IMR-90 (cell line): ENCODE results near the gene CACNA2D3. TPM values are rescaled to one million over a fixed set of nuclear protein-coding genes. Genes with fewer than 3 reads are reported as not detected.

Source experiments
- ATAC-seq: fragments of 200-7000 bp; cut with Tn5 transposase; 2 replicates; pipeline ENCODE4 v1.9.1; 2020; ENCODE audit warnings: low read depth, mild to moderate bottlenecking, moderate library complexity
- BruUV-seq: library from RNA; stranded (reverse); fragments of 400-500 nt; replicated peaks from 2 replicates; lab custom pipeline; 2021; lab: Mats Ljungman, UMichigan
- CTCF ChIA-PET: fragments of 300-600 bp; formaldehyde crosslinking; extraction: SDS; loops from one replicate; lab custom pipeline; 2021; ENCODE audit warnings: antibody characterized with exemption; lab: Yijun Ruan, JAX
- POLR2A ChIA-PET: fragments of 300-600 bp; sonication (Branson Sonifier 250); formaldehyde crosslinking; loops from one replicate; lab custom pipeline; 2022; ENCODE audit warnings: antibody characterized with exemption; ENCODE audit not compliant: unreplicated experiment; lab: Charles Lee
- DNase-seq: peaks from one replicate; pipeline ENCODE4 v3.0.0; 2013
- H2AFZ ChIP-seq: replicated peaks from 2 replicates; pipeline ENCODE3; 2013; ENCODE audit warnings: low read length, mild to moderate bottlenecking; ENCODE audit not compliant: poor library complexity
- H2AK5ac ChIP-seq: 2 replicates; pipeline ENCODE4 v1.6.1; 2013; ENCODE audit warnings: low read depth, low read length, inconsistent platforms
- H2AK9ac ChIP-seq: replicated peaks from 2 replicates; pipeline ENCODE3; 2013; ENCODE audit warnings: mild to moderate bottlenecking, low read depth, low read length, moderate library complexity; ENCODE audit not compliant: poor library complexity
- H2BK120ac ChIP-seq: 2 replicates; pipeline ENCODE4 v1.6.1; 2013; ENCODE audit warnings: low read depth, low read length, inconsistent platforms
- H2BK15ac ChIP-seq: 3 replicates; pipeline ENCODE4 v1.6.1; 2013; ENCODE audit warnings: low read depth, low read length, inconsistent platforms
- H2BK20ac ChIP-seq: 2 replicates; pipeline ENCODE4 v1.6.1; 2013; ENCODE audit warnings: low read depth, mild to moderate bottlenecking, inconsistent platforms, low read length, moderate library complexity
- H2BK5ac ChIP-seq: 2 replicates; pipeline ENCODE4 v1.6.1; 2013; ENCODE audit warnings: mild to moderate bottlenecking, low read depth, low read length, inconsistent platforms; ENCODE audit not compliant: poor library complexity, severe bottlenecking
- H3K14ac ChIP-seq: replicated peaks from 2 replicates; pipeline ENCODE4 v1.6.1; 2013; ENCODE audit warnings: low read depth, low read length, inconsistent platforms
- H3K18ac ChIP-seq: 2 replicates; pipeline ENCODE4 v1.6.1; 2013; ENCODE audit warnings: low read depth, low read length, control low read depth
- H3K23ac ChIP-seq: 2 replicates; pipeline ENCODE4 v1.6.1; 2013; ENCODE audit warnings: low read depth, low read length, inconsistent platforms
- H3K27ac ChIP-seq: 2 replicates; pipeline ENCODE4 v1.5.1; 2013; ENCODE audit warnings: mild to moderate bottlenecking, control low read depth, low read length; ENCODE audit not compliant: insufficient read depth
- H3K27me3 ChIP-seq: 2 replicates; pipeline ENCODE4 v1.6.1; 2013; ENCODE audit warnings: low read length; ENCODE audit not compliant: control insufficient read depth, insufficient read depth
- H3K36me3 ChIP-seq: 2 replicates; pipeline ENCODE4 v1.6.1; 2013; ENCODE audit warnings: low read length, mixed read lengths; ENCODE audit not compliant: control insufficient read depth, insufficient read depth
- H3K4ac ChIP-seq: 2 replicates; pipeline ENCODE4 v1.6.1; 2013; ENCODE audit warnings: low read depth, low read length, inconsistent platforms
- H3K4me1 ChIP-seq: 2 replicates; pipeline ENCODE4 v1.6.1; 2013; ENCODE audit warnings: low read length, mixed read lengths; ENCODE audit not compliant: control insufficient read depth, insufficient read depth
- H3K4me2 ChIP-seq: 2 replicates; pipeline ENCODE4 v1.6.1; 2013; ENCODE audit warnings: low read depth, mild to moderate bottlenecking, control low read depth, low read length, moderate library complexity
- H3K4me3 ChIP-seq: 2 replicates; pipeline ENCODE4 v1.5.1; 2013; ENCODE audit warnings: low read depth, mild to moderate bottlenecking, control low read depth, low read length, moderate library complexity; ENCODE audit not compliant: insufficient read depth
- H3K56ac ChIP-seq: 2 replicates; pipeline ENCODE4 v1.6.1; 2013; ENCODE audit warnings: low read length, inconsistent platforms; ENCODE audit not compliant: insufficient read depth; ENCODE audit errors: extremely low read depth
- H3K79me1 ChIP-seq, 2 experiments: 2 replicates each; pipeline ENCODE4 v1.6.1; 2013; ENCODE audit warnings: low read length in 2 of 2, inconsistent platforms in 1 of 2, low read depth in 1 of 2
- H3K9ac ChIP-seq: 2 replicates; pipeline ENCODE4 v1.6.1; 2013; ENCODE audit warnings: low read depth, low read length, control low read depth
- H3K9me1 ChIP-seq: 2 replicates; pipeline ENCODE4 v1.6.1; 2013; ENCODE audit warnings: low read length, inconsistent platforms; ENCODE audit not compliant: insufficient read depth
- H3K9me3 ChIP-seq: 2 replicates; pipeline ENCODE4 v1.6.1; 2013; ENCODE audit warnings: low read length; ENCODE audit not compliant: control insufficient read depth, insufficient read depth
- H4K20me1 ChIP-seq: 2 replicates; pipeline ENCODE4 v1.6.1; 2013; ENCODE audit warnings: low read length, inconsistent platforms; ENCODE audit not compliant: insufficient read depth
- H4K5ac ChIP-seq: 2 replicates; pipeline ENCODE4 v1.6.1; 2013; ENCODE audit warnings: mild to moderate bottlenecking, low read depth, low read length, control low read depth
- H4K8ac ChIP-seq, 2 experiments: 2 replicates each; pipeline ENCODE4 v1.6.1; 2013; ENCODE audit warnings: low read depth in 2 of 2, low read length in 2 of 2, control low read depth in 1 of 2, inconsistent platforms in 1 of 2
- H4K91ac ChIP-seq: 2 replicates; pipeline ENCODE4 v1.6.1; 2013; ENCODE audit warnings: low read depth, low read length, inconsistent platforms; ENCODE audit not compliant: insufficient read depth
- CHD1 ChIP-seq: IDR thresholded peaks from 2 replicates; pipeline ENCODE4 v1.6.1; 2012; ENCODE audit warnings: low read depth, low read length, improper control_type of control experiment
- MAFK ChIP-seq: IDR thresholded peaks from 2 replicates; pipeline ENCODE4 v1.6.1; 2012; ENCODE audit warnings: low read depth, low read length, improper control_type of control experiment
- MAZ ChIP-seq: IDR thresholded peaks from 2 replicates; pipeline ENCODE4 v1.6.1; 2012; ENCODE audit warnings: low read depth, mild to moderate bottlenecking, low read length, improper control_type of control experiment, moderate library complexity, borderline replicate concordance
- POLR2A ChIP-seq: IDR thresholded peaks from 2 replicates; pipeline ENCODE4 v1.6.1; 2012; ENCODE audit warnings: mild to moderate bottlenecking, low read depth, low read length
- RAD21 ChIP-seq: IDR thresholded peaks from 2 replicates; pipeline ENCODE4 v1.6.1; 2012; ENCODE audit warnings: low read length, improper control_type of control experiment
- RCOR1 ChIP-seq: IDR thresholded peaks from 2 replicates; pipeline ENCODE4 v1.6.1; 2012; ENCODE audit warnings: mild to moderate bottlenecking, low read length, improper control_type of control experiment; ENCODE audit not compliant: insufficient replicate concordance
- SMC3 ChIP-seq: fragments of 150-350 bp; IDR thresholded peaks from 2 replicates; pipeline ENCODE4 v1.6.1; 2016; ENCODE audit warnings: low read depth, mild to moderate bottlenecking, antibody characterized with exemption, low read length, moderate library complexity
- WGBS, 2 experiments: methylation state at CpG; one replicate each; pipeline versions ENCODE4 v1.1.5 to v1.1.7; 2013; ENCODE audit warnings: missing lambda C conversion rate in 2 of 2; ENCODE audit not compliant: insufficient read length in 1 of 2; ENCODE audit errors: extremely low coverage in 2 of 2; 5-methylcytosine and 5-hydroxymethylcytosine counted together
- dilution Hi-C: fragments of 300-500 bp; cut with HindIII; formaldehyde crosslinking; loops from one replicate; pipeline ENCODE4 v1.14.3; 2018; ENCODE audit warnings: low sequenced_read_pairs; ENCODE audit not compliant: unreplicated experiment
- in situ Hi-C: fragments of 300-500 bp; cut with MboI; formaldehyde crosslinking; loops from 3 replicates; pipeline ENCODE4 v1.14.3; 2019; ENCODE audit warnings: low sequenced_read_pairs, inconsistent platforms, mixed read lengths
- intact Hi-C: fragments of 100-400 bp; cut with micrococcal nuclease; formaldehyde crosslinking; loops from 2 replicates; pipeline ENCODE4 v1.10.0; 2022
- polyA plus RNA-seq, 3 experiments: library from polyadenylated mRNA; depleted of rRNA; stranded (reverse); fragments of >200 nt; gene quantifications; 2 replicates each; pipeline ENCODE4 v1.2.3, GENCODE V29; 2012; ENCODE audit warnings: low replicate concordance in 1 of 3
- total RNA-seq: library from RNA; depleted of rRNA; stranded (reverse); fragments of >200 nt; gene quantifications from 2 replicates; pipeline ENCODE4 v1.2.3, GENCODE V29; 2012

CACNA2D3 gene
- total and polyA plus RNA-seq, 2 of the 4 experiments (the other 2 are of a cell fraction) = 0.36 to 0.41 TPM

DNA sequence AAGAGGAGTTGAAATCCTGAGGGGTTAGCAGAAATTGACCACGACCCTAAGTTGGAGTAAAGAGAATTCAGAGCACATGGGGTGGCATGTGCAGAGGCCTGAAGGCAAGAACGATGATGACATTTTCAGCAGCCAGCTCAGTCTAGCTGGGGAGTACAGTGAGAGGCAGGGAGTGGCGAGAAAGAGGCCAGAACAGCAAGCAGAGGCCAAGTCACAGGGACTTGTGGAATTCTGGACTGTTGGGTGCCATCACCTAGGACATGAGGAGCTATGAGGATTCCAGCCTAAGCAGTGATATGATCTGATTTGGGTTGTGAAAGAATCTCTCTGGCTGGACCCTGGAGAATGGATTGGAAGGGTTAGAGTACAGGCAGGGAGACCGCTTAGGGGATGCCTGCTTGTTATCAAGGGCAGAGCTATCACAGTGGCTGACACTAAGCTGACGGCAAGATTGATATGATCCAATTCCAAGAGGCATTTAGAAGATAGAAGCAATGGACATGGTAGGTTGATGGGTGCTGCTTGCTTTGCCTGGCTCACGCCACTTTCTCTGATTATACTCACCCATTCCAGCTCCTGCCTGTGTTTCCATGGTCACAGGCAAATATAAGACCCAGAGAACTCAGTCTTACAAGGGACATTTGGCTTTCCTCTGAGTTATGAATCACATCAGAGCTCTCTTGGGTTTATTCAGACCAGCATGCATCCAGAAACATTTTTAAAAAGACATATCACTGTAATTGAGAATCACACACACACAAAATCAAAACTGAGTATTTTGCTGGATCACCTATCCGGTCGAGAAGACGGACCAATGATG is 739.1 kb downstream of the CACNA2D3 start (continued):
- TF ChIP-seq SMC3 = no peak
- TF ChIP-seq MAZ = no peak

DNA sequence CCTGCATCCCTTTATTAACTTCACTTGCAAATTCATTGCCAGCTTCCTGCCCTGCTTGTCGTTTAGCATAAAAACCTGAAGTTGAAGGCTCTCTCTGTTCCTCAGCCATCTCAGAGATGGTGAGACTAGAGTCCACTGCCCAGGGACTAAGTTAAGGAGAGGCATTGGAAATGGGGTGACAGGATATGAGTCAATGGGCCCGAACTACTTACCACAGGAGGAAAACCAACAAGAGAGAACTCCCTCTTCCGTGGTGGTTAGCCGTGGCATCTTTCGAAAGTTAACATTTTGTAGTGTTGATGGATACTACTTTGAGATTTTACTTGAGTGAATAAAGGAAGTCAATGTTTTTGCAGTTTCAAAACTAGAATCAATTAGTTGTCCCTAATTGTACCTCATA is 740.2 kb downstream of the CACNA2D3 start:
- no peak for ATAC-seq
- Histone ChIP-seq H3K4me2 (no peak overlapping the region), H3K14ac (no peak overlapping the region), H3K4me1 (peaks cover 3% of the 10 kb centered on the region; the same call in 1 of the 2 replicates), H3K79me1 (no peaks in the 10 kb centered on the region), H2BK120ac (no peak overlapping the region), H3K4ac (no peak overlapping the region), H3K9me3 (no peaks in the 10 kb centered on the region), H3K56ac (no peak overlapping the region), H2AK9ac (no peak overlapping the region), H4K5ac (no peak overlapping the region), H2BK5ac (no peak overlapping the region), H3K27ac (no peak overlapping the region), H3K23ac (no peak overlapping the region), H4K8ac (no peak overlapping the region), H3K18ac (no peak overlapping the region), H2AFZ (no peak overlapping the region), H2AK5ac (no peak overlapping the region), H2BK15ac (peak overlapping the region; percentile 31; the same call in 1 of the 3 replicates), H3K36me3 (no peaks in the 10 kb centered on the region), H4K20me1 (no peaks in the 10 kb centered on the region), H3K4me3 (no peak overlapping the region), H3K9me1 (peaks cover 18% of the 10 kb centered on the region; the same call in 1 of the 2 replicates), H2BK20ac (no peak overlapping the region), H3K27me3 (no peaks in the 10 kb centered on the region), H4K91ac (no peak overlapping the region), H3K9ac (no peak overlapping the region)
- BruUV-seq = no TSS peak
- ChIA-PET CTCF (no interaction called here), POLR2A (no interaction called here)
- dilution Hi-C loops = no loop called here
- TF ChIP-seq RAD21 = no peak
- no peak for TF ChIP-seq MAFK
- no peak for TF ChIP-seq CHD1
- TF ChIP-seq MAZ = no peak
- TF ChIP-seq POLR2A = no peak
- TF ChIP-seq RCOR1 = no peak
- no peak for DNase-seq
- in situ Hi-C loops = loop anchor here (10.0 to 25.0 kb wide), 2 partner anchors 400 to 862 kb away; no protein-coding TSS in a partner anchor
- no CpG with 5 or more reads among the region's 5 CpGs for WGBS, 2 experiments
- intact Hi-C loops = no loop called here
